Globus pallidus (tissue), 1 donor: ENCODE results near the gene TARP.
"Not testable (repeated sequence)": the region's sequence is repeated elsewhere in the genome, so short reads cannot be mapped to it uniquely, and the experiment has no call there.

Source experiments
- DNase-seq: peaks from one replicate; pipeline ENCODE4 v3.0.0-alpha.2; 2015; ENCODE audit warnings: low spot score

Gene TARP

DNA sequence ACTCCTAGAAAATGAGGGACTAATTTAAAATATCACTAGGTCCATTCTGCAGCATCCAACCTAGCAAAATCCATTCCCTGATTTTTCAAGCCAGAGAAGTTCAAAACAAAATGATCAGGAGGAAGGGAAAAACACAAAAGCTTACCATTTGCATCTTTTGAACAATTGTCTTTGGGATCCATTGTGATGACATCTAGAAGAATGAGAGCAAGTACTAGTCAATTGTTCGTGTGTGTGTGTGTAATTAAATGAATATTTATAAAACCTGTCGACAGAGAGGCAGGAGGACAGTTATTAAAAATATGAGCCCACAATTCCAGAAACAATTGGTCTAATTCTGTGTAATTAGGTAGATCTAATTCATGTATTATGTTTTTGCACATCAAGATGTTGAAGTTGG lies 11.4 kb downstream of the TARP start:
- peak; percentile 58 for DNase-seq

DNA sequence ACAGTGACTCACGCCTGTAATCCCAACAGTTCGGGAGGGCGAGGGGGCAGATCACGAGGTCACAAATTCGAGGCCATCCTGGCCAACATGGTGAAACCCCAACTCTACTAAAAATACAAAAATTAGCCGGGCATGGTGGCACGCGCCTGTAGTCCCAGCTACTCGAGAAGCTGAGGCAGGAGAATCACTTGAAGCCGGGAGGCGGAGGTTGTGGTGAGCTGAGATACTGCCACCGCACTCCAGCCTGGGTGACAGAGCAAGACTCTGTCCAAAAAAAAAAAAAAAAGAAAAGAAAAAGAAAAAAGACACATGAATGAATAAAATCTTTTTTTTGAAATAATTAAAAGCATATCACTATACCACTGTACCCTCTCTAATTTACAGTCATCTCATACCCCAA lies 11.8 kb downstream of the TARP start:
- DNase-seq = not testable (repeated sequence)

GRCh38 chr7:38259157-38259556 lies 14.3 kb downstream of the TARP start:
- DNase-seq = not testable (repeated sequence)

GRCh38 chr7:38257350-38257677 lies 16.1 kb downstream of the TARP start:
- DNase-seq = no peak

GRCh38 chr7:38249849-38250248 lies 23.6 kb downstream of the TARP start:
- not testable (repeated sequence) for DNase-seq

DNA sequence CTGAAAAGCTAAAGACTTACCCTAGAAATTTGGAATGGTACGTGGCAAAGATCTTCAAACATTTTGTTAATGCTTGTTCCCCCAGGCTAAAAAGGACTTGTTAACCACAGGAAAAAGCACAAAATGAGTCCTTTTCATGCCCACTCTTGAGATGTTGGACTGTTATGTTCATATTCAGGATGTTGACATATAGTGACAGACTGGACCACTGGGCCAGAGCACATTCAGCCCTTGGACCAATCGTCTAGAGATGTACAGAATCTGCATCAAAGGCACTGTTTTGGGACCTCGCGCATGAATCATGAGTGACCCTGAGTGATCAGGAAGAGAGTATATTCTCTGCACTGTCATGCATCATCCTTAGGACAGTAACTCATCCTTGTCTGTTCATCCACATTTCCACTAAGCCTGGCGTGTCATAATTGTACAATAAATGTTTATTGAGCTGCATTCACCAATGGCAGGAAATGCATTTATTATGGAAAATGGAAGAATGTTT lies 25.3 kb downstream of the TARP start:
- no peak for DNase-seq

GRCh38 chr7:38245409-38245977 lies 27.9 kb downstream of the TARP start:
- no peak for DNase-seq

DNA sequence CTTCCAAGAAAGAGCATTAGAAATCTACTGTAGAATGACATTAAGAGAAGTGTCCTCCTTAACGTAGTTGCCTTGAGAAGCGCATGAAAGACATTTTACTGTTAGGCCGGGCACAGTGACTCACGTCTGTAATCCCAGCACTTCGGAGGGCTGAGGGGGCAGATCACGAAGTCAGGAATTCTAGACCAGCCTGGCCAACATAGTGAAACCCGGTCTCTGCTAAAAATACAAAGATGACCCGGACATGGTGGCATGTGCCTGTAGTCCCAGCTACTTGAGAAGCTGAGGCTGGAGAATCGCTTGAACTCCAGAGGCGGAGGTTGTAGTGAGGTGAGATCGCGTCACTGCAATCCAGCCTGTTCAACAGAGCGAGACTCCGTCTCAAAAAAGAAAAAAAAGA lies 28.9 kb downstream of the TARP start:
- no peak for DNase-seq

DNA sequence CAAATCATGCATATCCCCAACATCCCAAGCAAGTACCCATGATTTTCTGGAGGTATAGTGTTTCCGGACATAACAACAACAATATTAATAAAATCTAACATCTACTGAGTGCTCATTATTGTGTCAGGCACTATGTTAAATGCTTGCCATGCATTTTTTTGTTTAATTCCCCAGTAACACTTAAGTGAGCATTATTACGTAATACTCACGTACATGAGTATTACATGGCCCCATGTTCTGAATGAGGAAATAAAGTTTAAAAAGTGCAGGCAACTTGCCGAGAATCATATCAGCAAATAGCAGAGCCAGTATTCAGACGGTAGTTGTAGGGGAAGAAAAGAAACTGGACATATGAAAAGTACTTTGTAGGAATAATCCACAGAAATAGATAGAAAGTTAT lies 30.1 kb downstream of the TARP start:
- not testable (repeated sequence) for DNase-seq

DNA sequence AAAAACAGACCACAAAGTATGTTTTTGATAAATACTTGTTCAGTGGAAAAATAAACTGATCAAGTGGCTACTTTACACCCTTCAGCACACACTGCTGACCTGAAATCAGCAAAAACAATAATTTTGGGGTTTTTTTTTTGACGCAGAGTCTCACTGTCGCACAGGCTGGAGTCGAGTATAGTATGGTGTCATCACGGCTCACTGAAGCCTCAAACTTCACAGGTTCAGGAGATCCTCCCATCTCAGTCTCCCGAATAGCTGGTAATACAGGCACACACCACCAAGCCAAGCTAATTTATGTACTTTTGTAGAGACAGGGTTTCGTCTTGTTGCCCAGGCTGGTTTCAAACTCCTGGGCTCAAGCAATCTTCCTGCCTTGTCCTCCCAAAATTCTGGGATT lies 30.6 kb downstream of the TARP start:
- no peak for DNase-seq

DNA sequence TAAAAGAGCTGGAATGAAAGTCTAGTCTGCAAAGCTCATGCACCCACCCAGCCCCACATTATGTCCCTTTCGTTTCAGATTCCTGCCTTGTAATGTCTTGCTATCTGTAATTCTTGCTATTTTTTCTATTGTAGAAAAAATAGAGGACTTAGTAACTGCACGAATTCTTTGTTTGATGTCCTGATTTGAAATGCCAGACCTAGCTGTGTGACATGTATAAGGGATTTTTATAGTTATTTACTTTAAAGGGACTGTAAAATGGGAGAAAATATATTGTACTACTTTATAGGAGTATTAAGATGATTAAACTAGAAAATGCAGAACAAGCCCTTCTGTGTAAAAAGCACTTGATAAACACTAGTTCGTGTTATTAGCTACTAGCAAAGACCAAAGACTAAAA lies 32.4 kb downstream of the TARP start:
- no peak for DNase-seq

DNA sequence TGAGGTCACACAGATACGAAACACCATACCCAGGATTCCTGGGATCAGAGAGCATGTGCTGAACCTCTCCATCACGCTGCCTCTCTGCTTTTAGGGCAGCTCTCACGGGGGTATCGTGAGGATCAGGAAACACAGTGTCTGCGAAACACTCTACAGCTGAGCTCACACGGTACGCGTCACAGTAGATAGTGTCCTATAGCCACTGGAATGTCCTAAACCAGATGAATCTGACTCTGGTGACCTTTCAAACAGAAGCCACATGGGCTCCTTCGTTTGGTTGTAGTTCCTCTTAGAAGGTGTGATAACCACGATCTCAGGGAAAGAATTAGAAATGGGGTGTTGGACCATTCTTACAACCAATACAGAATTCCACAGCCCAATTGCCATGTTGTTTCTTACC lies 34.3 kb downstream of the TARP start:
- not testable (repeated sequence) for DNase-seq

DNA sequence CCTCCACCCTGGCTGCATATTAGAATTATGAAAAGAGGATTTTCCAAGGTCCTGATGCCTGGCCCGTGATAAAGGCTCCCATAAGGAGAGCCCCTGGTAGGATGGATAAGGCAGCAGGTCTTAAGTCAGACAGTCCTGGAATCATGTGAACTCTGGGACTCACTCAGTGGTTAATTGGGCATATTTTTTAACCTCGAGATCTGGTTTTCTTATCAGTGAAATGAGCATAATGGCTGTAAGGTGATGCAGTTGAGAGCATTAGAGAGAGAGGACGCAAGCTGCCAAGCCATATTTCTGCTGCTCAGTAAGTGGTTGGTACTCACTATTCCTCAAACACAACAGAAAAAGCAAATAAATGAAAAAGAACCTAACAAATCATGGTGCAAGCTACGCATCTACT lies 37.8 kb downstream of the TARP start:
- DNase-seq = no peak

DNA sequence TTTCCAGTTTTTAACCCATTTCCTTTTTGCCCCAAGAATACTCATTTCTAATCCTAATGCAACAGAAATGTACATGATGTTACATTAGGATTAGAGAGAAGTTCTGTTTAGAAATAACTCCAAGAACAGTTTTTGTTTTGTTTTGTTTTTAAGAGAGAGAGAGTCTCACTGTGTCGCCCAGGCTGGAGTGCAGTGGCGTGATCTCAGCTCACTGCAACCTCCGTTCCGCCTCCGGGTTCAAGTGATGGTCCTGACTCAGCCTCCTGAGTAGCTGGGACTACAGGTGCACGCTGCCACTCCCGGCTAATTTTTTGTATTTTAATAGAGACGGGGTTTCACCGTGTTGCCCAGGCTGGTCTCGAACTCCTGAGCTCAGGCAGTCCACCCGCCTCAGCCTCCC lies 38.7 kb downstream of the TARP start:
- not testable (repeated sequence) for DNase-seq

DNA sequence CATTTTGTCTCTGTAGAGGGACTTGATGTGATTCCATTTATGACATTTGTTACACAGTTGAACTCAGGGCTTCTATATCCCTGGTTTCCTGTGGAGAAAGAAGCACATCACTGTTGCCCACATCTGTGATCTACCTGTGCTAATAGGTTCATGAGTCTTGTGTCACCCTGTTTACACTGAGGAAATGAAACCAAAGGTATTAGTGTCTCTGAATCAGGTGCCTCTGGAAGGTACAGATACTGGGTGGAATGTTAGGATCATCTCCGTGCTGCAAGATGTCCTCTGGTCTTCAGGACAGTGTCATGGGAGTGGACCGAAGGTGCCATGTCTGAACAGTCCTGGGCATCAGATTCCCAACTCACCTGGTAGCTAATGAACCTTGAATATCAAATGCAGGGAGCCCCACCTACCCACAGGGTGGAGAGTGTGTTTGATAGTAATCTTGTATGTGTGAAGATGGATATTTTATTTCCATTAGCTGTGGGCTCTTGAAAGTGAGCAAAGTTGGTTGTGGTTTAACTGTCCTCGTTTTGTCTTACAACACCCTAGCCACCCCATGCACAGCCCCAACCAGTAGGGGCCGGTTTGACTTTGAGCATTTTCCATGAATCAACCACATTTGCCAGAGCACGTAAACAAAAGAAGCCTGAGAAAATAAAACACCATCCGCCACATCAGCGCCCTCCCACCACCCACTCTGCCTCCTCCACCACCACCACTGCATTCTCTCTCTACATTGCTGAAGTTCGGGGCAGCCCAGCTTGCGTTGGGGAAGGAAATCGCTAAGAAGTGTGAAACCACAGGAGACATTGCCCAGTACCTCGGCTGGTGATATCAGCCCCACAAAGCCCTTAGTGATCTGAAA lies 40.7 kb downstream of the TARP start:
- no peak for DNase-seq

- DNase-seq = no peak
Observed at GRCh38 chr7:38229884-38230642, 43.4 kb downstream of the TARP start.

DNA sequence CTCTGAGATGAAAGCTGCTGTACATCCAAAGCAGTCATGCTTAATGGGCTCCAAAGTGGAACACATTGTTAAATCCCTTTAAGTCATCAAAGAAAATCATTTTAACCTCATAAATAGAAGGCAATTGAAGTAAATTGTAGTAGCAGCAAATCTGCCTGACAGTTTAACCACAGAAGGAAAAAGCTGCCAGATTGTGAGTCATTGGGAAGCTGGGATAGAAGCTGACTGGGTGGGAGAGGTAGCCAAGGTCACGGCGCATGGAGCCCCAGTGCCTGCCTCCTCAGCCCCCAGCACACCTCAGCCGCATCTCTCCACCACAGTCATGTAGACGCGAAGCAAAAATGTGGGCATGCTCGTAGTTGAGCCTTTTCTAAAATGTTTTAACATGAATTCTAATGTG lies 44.0 kb downstream of the TARP start:
- no peak for DNase-seq

GRCh38 chr7:38224392-38224791 lies 49.0 kb downstream of the TARP start:
- no peak for DNase-seq

- DNase-seq = no peak
Observed at GRCh38 chr7:38223306-38223705, 50.1 kb downstream of the TARP start.

DNA sequence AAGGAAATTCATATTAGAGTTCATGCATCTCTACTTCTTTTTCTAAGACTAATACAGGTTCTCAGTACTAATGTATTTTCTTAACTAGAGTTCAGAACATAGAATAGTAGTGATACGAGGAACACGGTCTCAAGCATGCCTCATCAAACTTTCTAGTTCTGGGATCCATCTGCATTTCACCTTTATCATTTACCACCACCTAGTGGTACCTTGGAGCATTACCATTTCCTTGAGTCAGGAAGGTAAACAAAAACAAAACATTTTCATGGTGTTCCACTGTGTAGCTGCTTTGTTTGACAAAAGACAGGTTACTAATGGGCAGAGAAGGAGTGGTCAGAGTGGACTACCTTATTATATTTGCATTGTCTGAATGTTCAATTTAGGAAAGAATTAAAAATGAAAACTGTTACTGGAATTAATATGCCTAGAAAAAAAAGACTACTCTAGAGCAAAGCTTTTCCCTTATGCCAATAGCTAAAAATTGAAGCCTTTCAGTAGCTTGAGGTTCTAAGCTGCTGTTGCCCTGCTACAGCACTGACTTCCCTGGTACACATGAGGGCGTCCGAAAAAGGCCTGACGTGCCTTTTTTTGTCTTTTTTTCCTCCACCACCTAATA lies 50.8 kb downstream of the TARP start:
- DNase-seq = peak; percentile 34

GRCh38 chr7:38220452-38220851 lies 53.0 kb downstream of the TARP start:
- no peak for DNase-seq

DNA sequence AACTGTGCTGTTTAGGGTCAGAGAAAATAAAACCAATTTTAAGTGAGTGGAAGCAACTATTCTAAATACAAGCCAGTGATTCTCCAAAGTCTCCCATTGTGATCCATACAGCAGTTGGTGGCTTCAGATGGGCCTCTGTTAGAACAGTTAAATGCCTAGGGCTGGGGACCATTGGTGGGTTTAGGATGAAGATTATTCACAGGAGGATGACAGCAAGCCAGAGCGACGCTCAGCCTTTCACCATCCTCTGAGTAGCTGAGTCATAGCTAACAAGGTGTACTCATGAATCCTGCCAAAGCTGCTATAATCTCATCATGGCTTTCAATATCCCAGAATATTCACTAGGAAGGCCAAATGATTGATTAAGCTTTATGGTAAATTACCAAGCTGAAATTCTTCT lies 55.8 kb downstream of the TARP start:
- DNase-seq = no peak
